Esophagus muscularis mucosa (tissue), 3 donors: Measurements from ENCODE around the gene PPP4R3A.

Source experiments
- CTCF ChIP-seq, 3 experiments: fragments of 200-600 bp in 2 of 3; fragments of 450-650 bp in 1 of 3; sonication (generic) in 2 of 3; IDR thresholded peaks; one replicate each; pipeline ENCODE4 v1.5.1; 2017 to 2019; ENCODE audit warnings: antibody characterized with exemption in 3 of 3, mild to moderate bottlenecking in 2 of 3, moderate library complexity in 1 of 3
- POLR2A ChIP-seq: fragments of 450-650 bp; IDR thresholded peaks from one replicate; pipeline ENCODE4 v1.6.1; 2017; ENCODE audit warnings: antibody characterized with exemption, moderate library complexity, mild to moderate bottlenecking, low read depth
- POLR2AphosphoS5 ChIP-seq, 2 donors: sonication (generic); formaldehyde crosslinking; IDR thresholded peaks; one replicate each; pipeline ENCODE4 v1.6.1; 2017; ENCODE audit warnings: antibody characterized with exemption in 2 of 2

GRCh38 chr14:91510171-91511042 lies at the start of gene PPP4R3A:
- no peak for TF ChIP-seq CTCF (IDR thresholded peaks at IDR 0.05)
- peak; percentile 82 for TF ChIP-seq POLR2A
- TF ChIP-seq POLR2AphosphoS5 (IDR thresholded peaks at IDR 0.05), result peak; percentile 96 to 97
